ENCODE results near the gene IPP. TPM values are rescaled to one million over a fixed set of nuclear protein-coding genes. Genes with fewer than 3 reads are reported as not detected.
"Not testable (repeated sequence)": the region's sequence is repeated elsewhere in the genome, so short reads cannot be mapped to it uniquely, and the experiment has no call there.

The IPP gene
- total and polyA plus RNA-seq, 2 donors = 7.6 to 19.0 TPM

DNA sequence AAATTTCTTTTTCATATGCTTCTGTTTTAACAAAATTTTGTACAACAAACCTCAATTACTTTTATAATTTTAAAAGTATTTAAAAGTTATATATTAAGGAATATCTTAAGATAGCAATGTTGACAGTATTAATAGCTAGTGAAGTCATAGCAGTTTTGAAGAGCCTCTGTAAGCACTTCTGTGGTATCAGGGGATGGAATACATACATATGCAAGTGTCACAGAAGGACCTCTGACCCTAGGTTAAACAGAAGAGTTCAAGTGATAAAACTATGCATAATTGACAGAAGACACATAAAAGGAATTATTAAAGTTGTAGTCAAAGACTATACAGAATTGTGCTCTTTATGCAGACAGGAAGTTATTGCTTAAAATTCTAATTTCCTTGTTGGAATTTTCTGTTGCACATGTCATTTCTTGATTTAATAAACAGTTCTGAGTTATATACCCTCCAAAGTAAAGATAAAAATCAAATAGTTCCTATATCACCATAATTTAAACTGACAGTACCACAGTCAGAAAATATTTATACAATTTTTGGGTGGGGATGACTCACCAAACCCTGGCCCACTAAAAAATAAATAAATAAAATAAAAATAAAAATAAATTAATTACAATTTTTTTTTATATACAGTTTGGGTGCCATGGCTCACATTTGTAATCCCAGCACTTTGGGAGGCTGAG, 27.1 kb downstream of the IPP start:
- DNase-seq (ENCODE audit: extremely low spot score) = no peak
- Histone ChIP-seq H3K4me1 (ENCODE audit: insufficient read depth) (no peaks in the 10 kb centered on the region), H3K4me3 (ENCODE audit: low read depth, low read length) (no peak overlapping the region), H3K36me3 (ENCODE audit: insufficient read depth) (no peaks in the 10 kb centered on the region), H3K27ac (ENCODE audit: low read depth) (no peak overlapping the region)

DNA sequence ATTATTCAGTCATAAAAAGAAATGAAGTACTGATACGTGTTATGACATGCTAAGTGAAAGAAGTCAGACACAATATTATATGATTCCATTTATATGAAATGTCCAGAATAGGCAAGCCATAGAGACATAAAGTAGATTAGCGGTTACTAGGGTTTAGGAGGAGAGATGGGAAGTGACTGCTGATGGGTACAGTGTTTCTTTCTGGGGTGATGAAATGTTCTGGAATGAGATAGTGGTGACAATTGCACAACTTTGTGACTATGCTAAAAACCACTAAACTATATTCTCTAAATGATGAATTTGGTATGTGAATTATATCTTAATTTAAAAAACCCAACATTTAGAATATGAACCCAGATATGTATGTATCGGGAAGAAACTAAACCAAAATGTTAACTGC, 27.6 kb downstream of the IPP start:
- WGBS = 96% methylated on average over 3 of the region's 3 CpGs
- no peaks in the 10 kb centered on the region for H3K4me1 ChIP-seq (ENCODE audit: insufficient read depth)
- no peak for DNase-seq (ENCODE audit: extremely low spot score)
- no peak overlapping the region for H3K27ac ChIP-seq (ENCODE audit: low read depth)
- H3K4me3 ChIP-seq (ENCODE audit: low read depth, low read length) = no peak overlapping the region
- no peaks in the 10 kb centered on the region for H3K36me3 ChIP-seq (ENCODE audit: insufficient read depth)

DNA sequence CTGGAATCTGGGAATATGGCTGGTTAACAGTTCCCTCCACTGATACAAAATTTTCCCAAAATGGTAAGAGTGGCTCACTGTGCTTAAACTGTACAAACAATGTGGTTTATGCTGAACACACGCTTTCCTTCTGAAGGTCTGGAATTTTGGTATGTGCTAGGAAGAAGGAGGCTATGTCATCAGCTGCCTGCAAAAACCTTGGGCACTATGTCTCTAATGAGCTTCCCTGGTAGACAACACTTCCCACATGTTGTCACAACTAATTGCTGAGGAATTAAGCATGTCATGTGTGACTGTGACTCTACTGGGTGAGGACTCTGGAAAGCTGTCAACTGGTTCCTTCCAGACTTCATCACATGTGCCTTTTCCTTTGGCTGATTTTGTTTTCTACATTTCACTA, 29.2 kb downstream of the IPP start:
- Histone ChIP-seq H3K4me1 (ENCODE audit: insufficient read depth) (no peaks in the 10 kb centered on the region), H3K27ac (ENCODE audit: low read depth) (no peak overlapping the region), H3K36me3 (ENCODE audit: insufficient read depth) (no peaks in the 10 kb centered on the region), H3K4me3 (ENCODE audit: low read depth, low read length) (no peak overlapping the region)
- WGBS = 38% methylated on average over 1 of the region's 1 CpG
- no peak for DNase-seq (ENCODE audit: extremely low spot score)

- H3K36me3 ChIP-seq (ENCODE audit: insufficient read depth) = no peaks in the 10 kb centered on the region
- DNase-seq (ENCODE audit: extremely low spot score) = no peak
Observed at GRCh38 chr1:45718289-45718688, 32.2 kb downstream of the IPP start.

GRCh38 chr1:45717386-45717785, 33.1 kb downstream of the IPP start:
- not testable (repeated sequence) for H3K4me3 ChIP-seq (ENCODE audit: low read depth, low read length); DNase-seq (ENCODE audit: extremely low spot score); H3K36me3 ChIP-seq (ENCODE audit: insufficient read depth); H3K27ac ChIP-seq (ENCODE audit: low read depth); H3K4me1 ChIP-seq (ENCODE audit: insufficient read depth)
- 84% methylated on average over 8 of the region's 8 CpGs for WGBS

More at GRCh38 chr1:45718289-45718688, 32.2 kb downstream of the IPP start:
- 95% methylated on average over 1 of the region's 1 CpG for WGBS
- Histone ChIP-seq H3K4me3 (ENCODE audit: low read depth, low read length) (no peak overlapping the region), H3K27ac (ENCODE audit: low read depth) (no peak overlapping the region), H3K4me1 (ENCODE audit: insufficient read depth) (no peaks in the 10 kb centered on the region)

GRCh38 chr1:45716700-45717099, 33.8 kb downstream of the IPP start:
- Histone ChIP-seq H3K4me3 (ENCODE audit: low read depth, low read length) (no peak overlapping the region), H3K4me1 (ENCODE audit: insufficient read depth) (no peaks in the 10 kb centered on the region), H3K36me3 (ENCODE audit: insufficient read depth) (no peaks in the 10 kb centered on the region), H3K27ac (ENCODE audit: low read depth) (no peak overlapping the region)
- 92% methylated on average over 3 of the region's 3 CpGs for WGBS
- no peak for DNase-seq (ENCODE audit: extremely low spot score)

- no peak for DNase-seq (ENCODE audit: extremely low spot score)
- 91% methylated on average over 3 of the region's 3 CpGs for WGBS
- no peaks in the 10 kb centered on the region for H3K36me3 ChIP-seq (ENCODE audit: insufficient read depth)
Observed at GRCh38 chr1:45713711-45714110, 36.7 kb downstream of the IPP start.

GRCh38 chr1:45704637-45705036, 45.8 kb downstream of the IPP start:
- H3K4me3 ChIP-seq (ENCODE audit: low read depth, low read length) = no peak overlapping the region
- no peak overlapping the region for H3K27ac ChIP-seq (ENCODE audit: low read depth)
- no peaks in the 10 kb centered on the region for H3K4me1 ChIP-seq (ENCODE audit: insufficient read depth)
- 89% methylated on average over 1 of the region's 1 CpG for WGBS
- no peaks in the 10 kb centered on the region for H3K36me3 ChIP-seq (ENCODE audit: insufficient read depth)
- no peak for DNase-seq (ENCODE audit: extremely low spot score)

More at GRCh38 chr1:45713711-45714110, 36.7 kb downstream of the IPP start:
- no peak overlapping the region for H3K27ac ChIP-seq (ENCODE audit: low read depth)
- H3K4me3 ChIP-seq (ENCODE audit: low read depth, low read length) = no peak overlapping the region
- no peaks in the 10 kb centered on the region for H3K4me1 ChIP-seq (ENCODE audit: insufficient read depth)

- no peak for DNase-seq (ENCODE audit: extremely low spot score)
- no peak overlapping the region for H3K27ac ChIP-seq (ENCODE audit: low read depth)
- H3K4me3 ChIP-seq (ENCODE audit: low read depth, low read length) = no peak overlapping the region
- 89% methylated on average over 7 of the region's 7 CpGs for WGBS
- peaks cover 2% of the 10 kb centered on the region for H3K4me1 ChIP-seq (ENCODE audit: insufficient read depth)
- peaks cover 1% of the 10 kb centered on the region for H3K36me3 ChIP-seq (ENCODE audit: insufficient read depth)
Observed at GRCh38 chr1:45694823-45695222, 55.6 kb downstream of the IPP start.

GRCh38 chr1:45693811-45694210, 56.6 kb downstream of the IPP start:
- H3K4me1 ChIP-seq (ENCODE audit: insufficient read depth); H3K36me3 ChIP-seq (ENCODE audit: insufficient read depth); DNase-seq (ENCODE audit: extremely low spot score); H3K27ac ChIP-seq (ENCODE audit: low read depth); H3K4me3 ChIP-seq (ENCODE audit: low read depth, low read length): not testable (repeated sequence)
- 84% methylated on average over 8 of the region's 8 CpGs for WGBS

- peak within 1 kb of the TSS; percentile 77 for H3K4me3 ChIP-seq (ENCODE audit: low read depth, low read length)
- peaks cover 2% of the 10 kb centered on the region for H3K36me3 ChIP-seq (ENCODE audit: insufficient read depth)
- H3K27ac ChIP-seq (ENCODE audit: low read depth) = peak within 1 kb of the TSS; percentile 97
- H3K4me1 ChIP-seq (ENCODE audit: insufficient read depth) = peaks cover 2% of the 10 kb centered on the region
- 1% methylated on average over 24 of the region's 24 CpGs for WGBS
- DNase-seq (ENCODE audit: extremely low spot score) = peak; percentile 82
Observed at GRCh38 chr1:45687754-45688740, 62.4 kb downstream of the IPP start, which contains the start of gene TMEM69. Gene TMEM69 (plus strand): TSS chr1:45688181. CDS start chr1:45691069, 2,888 bp downstream.

- Histone ChIP-seq H3K4me1 (ENCODE audit: insufficient read depth) (peaks cover 2% of the 10 kb centered on the region), H3K27ac (ENCODE audit: low read depth) (peak overlapping the region; percentile 97), H3K36me3 (ENCODE audit: insufficient read depth) (peaks cover 2% of the 10 kb centered on the region), H3K4me3 (ENCODE audit: low read depth, low read length) (peak overlapping the region; percentile 82)
- WGBS = under 1% methylated on average over 44 of the region's 44 CpGs
- peak; percentile 97 for DNase-seq (ENCODE audit: extremely low spot score)
Observed at GRCh38 chr1:45687014-45687753, 63.3 kb downstream of the IPP start.

GRCh38 chr1:45686288-45687013, 64.0 kb downstream of the IPP start, which contains the start of gene GPBP1L1:
Gene GPBP1L1 (minus strand): TSS chr1:45686533. CDS start chr1:45659087, 27,446 bp downstream.
- peaks cover 2% of the 10 kb centered on the region for H3K4me1 ChIP-seq (ENCODE audit: insufficient read depth)
- WGBS = under 1% methylated on average over 52 of the region's 52 CpGs
- peak; percentile 92 for DNase-seq (ENCODE audit: extremely low spot score)
- peak within 1 kb of the TSS; percentile 97 for H3K27ac ChIP-seq (ENCODE audit: low read depth)
- peaks cover 2% of the 10 kb centered on the region for H3K36me3 ChIP-seq (ENCODE audit: insufficient read depth)
- H3K4me3 ChIP-seq (ENCODE audit: low read depth, low read length) = peak within 1 kb of the TSS; percentile 82
